ENCODE measurements around the gene ABLIM2.

GRCh38 chr4:7987148-7987989 is 171.2 kb downstream of the ABLIM2 start:
- TF ChIP-seq CTCF (IDR thresholded peaks at IDR 0.05) (peak; percentile 87 to 92 (median 92)), EP300 (IDR thresholded peaks at IDR 0.05) (no peak), POLR2A (IDR thresholded peaks at IDR 0.05; ENCODE audit: low read depth) (no peak), POLR2AphosphoS5 (IDR thresholded peaks at IDR 0.05) (peak; percentile 20 to 38)
